Cardiac fibroblast (primary cell): ENCODE data around the gene DPH2.

Experiments
- DNase-seq, 2 donors: peaks; one replicate each; pipeline versions ENCODE4 v3.0.0 to v3.0.0-alpha.2; 2010; ENCODE audit warnings: low read depth in 2 of 2
- H3K4me3 ChIP-seq, 2 donors: replicated peaks in 1 of 2; 1 replicate in 1 of 2; 2 replicates in 1 of 2; pipeline ENCODE4 v1.5.1; 2011; ENCODE audit warnings: low read depth in 2 of 2, low read length in 2 of 2, mild to moderate bottlenecking in 2 of 2, moderate library complexity in 1 of 2
- TF ChIP-seq, protein P1 (sequence below): IDR thresholded peaks from one replicate; pipeline ENCODE4 v1.5.1; 2011; ENCODE audit warnings: low read depth, mild to moderate bottlenecking, low read length, inconsistent platforms

DPH2 gene, protein sequence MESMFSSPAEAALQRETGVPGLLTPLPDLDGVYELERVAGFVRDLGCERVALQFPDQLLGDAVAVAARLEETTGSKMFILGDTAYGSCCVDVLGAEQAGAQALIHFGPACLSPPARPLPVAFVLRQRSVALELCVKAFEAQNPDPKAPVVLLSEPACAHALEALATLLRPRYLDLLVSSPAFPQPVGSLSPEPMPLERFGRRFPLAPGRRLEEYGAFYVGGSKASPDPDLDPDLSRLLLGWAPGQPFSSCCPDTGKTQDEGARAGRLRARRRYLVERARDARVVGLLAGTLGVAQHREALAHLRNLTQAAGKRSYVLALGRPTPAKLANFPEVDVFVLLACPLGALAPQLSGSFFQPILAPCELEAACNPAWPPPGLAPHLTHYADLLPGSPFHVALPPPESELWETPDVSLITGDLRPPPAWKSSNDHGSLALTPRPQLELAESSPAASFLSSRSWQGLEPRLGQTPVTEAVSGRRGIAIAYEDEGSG

DNA sequence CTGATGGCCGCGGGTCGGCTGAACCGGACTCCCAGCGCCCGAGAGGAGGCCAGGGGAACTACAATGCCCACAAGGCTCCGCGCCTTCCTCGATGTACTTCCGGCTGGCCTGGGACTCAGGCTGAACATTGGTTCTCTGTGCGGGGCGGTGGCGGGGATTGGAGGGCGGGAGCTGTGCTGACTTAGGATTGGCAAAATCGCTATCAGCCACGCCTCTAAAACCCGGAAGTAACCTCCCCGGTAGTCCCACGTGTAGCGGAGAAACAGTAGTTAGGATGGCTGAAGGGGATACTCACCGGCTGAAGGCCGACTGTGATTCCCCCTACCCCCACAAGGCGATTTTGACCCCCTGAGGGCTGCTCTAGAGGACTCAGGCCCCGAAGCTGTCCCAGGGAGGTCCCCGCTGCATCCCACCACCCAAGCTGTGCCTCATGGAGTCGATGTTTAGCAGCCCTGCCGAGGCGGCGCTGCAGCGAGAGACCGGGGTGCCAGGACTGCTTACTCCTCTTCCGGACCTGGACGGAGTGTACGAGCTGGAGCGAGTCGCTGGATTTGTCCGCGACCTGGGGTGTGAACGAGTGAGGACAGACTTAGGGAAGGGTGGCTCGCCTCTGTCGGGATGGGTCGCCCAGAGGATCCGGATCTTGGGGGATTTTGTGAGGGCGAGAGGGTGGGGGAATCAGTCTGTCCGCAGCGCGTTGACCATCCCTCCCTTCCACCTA, at the start of gene DPH2:
Gene DPH2 (plus strand): TSS at position 265 of the 721 bp plus-strand sequence. CDS start 166 bp downstream, at position 431.
- TF ChIP-seq, protein P1, sequence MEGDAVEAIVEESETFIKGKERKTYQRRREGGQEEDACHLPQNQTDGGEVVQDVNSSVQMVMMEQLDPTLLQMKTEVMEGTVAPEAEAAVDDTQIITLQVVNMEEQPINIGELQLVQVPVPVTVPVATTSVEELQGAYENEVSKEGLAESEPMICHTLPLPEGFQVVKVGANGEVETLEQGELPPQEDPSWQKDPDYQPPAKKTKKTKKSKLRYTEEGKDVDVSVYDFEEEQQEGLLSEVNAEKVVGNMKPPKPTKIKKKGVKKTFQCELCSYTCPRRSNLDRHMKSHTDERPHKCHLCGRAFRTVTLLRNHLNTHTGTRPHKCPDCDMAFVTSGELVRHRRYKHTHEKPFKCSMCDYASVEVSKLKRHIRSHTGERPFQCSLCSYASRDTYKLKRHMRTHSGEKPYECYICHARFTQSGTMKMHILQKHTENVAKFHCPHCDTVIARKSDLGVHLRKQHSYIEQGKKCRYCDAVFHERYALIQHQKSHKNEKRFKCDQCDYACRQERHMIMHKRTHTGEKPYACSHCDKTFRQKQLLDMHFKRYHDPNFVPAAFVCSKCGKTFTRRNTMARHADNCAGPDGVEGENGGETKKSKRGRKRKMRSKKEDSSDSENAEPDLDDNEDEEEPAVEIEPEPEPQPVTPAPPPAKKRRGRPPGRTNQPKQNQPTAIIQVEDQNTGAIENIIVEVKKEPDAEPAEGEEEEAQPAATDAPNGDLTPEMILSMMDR: peak; percentile 5
- peak within 1 kb of the TSS; percentile 92 to 94 for H3K4me3 ChIP-seq
- DNase-seq: peak; percentile 97 to 98

DNA sequence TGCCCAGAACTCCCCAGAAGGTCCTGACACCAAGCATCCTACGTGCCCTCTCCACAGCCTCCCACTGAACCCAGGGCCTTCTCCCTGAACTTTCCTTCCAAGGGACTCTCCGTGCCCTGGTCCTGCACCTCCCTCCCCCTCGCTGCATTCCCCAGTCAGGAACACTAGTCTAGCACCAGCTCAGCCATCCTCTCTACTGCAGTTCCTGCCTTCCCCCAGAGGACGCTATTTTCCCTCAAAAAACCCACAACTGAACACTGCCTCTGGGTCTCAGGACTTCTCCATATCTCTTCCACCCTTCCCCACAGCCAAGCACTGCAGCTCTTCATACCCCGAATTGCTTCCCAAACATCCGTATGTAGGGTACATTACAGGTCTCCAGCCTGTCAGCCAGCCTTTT, 48.8 kb upstream of the DPH2 start:
- TF ChIP-seq, protein P1: no peak
- DNase-seq: no peak
- H3K4me3 ChIP-seq: no peak overlapping the region

DNA sequence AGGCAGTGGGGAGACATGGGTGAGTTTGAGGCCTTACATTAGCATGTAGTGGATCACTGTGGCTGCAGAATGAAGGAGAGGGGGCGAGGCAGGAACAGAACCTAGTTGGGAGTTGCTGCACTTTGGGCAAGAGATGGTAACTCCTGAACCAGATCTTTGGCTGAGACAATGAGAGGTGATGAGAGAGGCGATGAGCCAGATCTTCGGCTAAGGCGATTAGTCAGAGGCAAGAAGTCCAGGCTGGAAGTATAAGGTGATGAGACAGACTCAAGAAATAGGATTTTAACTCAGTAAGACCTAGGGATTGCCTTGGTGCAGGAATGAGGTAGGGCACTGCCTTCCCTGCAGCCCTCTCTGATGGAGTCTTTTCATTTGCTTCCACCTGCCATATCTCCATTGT, 45.3 kb upstream of the DPH2 start:
- TF ChIP-seq, protein P1: no peak
- no peak for DNase-seq
- H3K4me3 ChIP-seq: no peak overlapping the region

DNA sequence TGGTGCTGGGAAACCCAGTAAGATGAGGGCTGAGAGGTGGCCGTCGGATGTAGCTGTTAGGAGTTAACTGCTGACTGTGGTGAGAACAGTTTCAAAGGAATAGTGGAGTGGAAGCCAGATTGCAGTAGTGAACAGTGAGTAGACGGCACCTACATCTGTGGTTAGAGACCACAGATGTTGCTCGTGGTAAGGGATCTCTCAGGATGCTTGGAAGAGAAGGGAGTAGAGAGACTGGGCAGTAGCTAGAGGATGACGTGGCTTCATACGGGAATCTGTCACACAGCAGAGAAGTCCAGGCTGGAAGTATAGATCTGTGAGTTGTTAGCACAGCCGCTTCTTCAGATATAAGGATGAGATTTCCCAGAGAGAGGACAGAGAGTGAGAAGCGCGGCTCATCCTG, 44.0 kb upstream of the DPH2 start:
- no peak overlapping the region for H3K4me3 ChIP-seq
- TF ChIP-seq, protein P1: no peak
- DNase-seq: no peak

DNA sequence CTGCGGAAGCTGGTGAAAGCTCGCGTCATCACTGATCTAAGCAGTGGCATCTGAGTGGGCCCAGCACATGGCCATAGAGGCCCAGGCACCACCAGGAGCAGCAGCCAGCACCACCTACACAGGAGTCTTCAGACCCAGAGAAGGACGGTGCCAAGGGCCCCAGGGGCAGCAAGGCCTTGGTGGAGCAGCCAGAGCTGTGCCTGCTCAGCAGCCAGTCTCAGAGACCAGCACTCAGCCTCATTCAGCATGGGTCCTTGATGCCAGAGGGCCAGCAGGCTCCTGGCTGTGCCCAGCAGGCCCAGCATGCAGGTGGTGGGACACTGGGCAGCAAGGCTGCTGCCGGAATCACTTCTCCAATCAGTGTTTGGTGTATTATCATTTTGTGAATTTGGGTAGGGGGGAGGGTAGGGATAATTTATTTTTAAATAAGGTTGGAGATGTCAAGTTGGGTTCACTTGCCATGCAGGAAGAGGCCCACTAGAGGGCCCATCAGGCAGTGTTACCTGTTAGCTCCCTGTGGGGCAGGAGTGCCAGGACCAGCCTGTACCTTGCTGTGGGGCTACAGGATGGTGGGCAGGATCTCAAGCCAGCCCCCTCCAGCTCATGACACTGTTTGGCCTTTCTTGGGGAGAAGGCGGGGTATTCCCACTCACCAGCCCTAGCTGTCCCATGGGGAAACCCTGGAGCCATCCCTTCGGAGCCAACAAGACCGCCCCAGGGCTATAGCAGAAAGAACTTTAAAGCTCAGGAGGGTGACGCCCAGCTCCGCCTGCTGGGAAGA, 39.5 kb upstream of the DPH2 start:
- TF ChIP-seq, protein P1: peak; percentile 27
- no peak for DNase-seq
- H3K4me3 ChIP-seq: no peak overlapping the region

DNA sequence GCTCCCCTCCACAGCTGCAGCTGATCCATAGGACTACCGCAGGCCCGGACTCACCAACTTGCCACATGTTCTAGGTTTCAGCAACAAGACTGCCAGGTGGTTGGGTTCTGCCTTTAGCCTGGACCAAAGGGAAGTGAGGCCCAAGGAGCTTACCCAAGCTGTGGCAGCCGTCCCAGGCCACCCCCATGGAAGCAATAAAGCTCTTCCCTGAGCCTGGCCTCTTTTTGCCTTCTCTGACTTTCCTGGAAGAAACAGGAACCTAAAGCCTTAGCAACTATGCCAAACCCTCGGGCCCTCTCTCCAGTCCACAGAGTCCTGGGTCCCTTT, 38.9 kb upstream of the DPH2 start:
- TF ChIP-seq, protein P1: no peak
- no peak for DNase-seq
- H3K4me3 ChIP-seq: no peak overlapping the region
